Neuronal stem cell (in vitro differentiated cells): Measurements from ENCODE around the gene TSPOAP1.

Source experiments
- DNase-seq: peaks from one replicate; pipeline ENCODE4 v3.0.0-alpha.2; 2013; ENCODE audit warnings: low spot score
- H2AFZ ChIP-seq: one replicate; pipeline ENCODE4 v1.6.1; 2013; ENCODE audit warnings: mild to moderate bottlenecking, low read length, inconsistent platforms
- H2AK5ac ChIP-seq: 2 replicates; pipeline ENCODE4 v1.6.1; 2013; ENCODE audit warnings: low read depth, mild to moderate bottlenecking, inconsistent platforms, low read length, moderate library complexity, mixed read lengths
- H2BK120ac ChIP-seq: 2 replicates; pipeline ENCODE4 v1.6.1; 2013; ENCODE audit warnings: low read depth, mild to moderate bottlenecking, inconsistent platforms, low read length, moderate library complexity, mixed read lengths
- H2BK12ac ChIP-seq: one replicate; pipeline ENCODE4 v1.6.1; 2013; ENCODE audit warnings: low read length, inconsistent platforms
- H2BK15ac ChIP-seq: 2 replicates; pipeline ENCODE4 v1.6.1; 2013; ENCODE audit warnings: mild to moderate bottlenecking, low read length, inconsistent platforms, mixed read lengths
- H2BK5ac ChIP-seq: one replicate; pipeline ENCODE4 v1.6.1; 2013; ENCODE audit warnings: inconsistent platforms, mild to moderate bottlenecking, low read length, moderate library complexity
- H3K14ac ChIP-seq: one replicate; pipeline ENCODE4 v1.6.1; 2013; ENCODE audit warnings: low read length, inconsistent platforms
- H3K18ac ChIP-seq: 2 replicates; pipeline ENCODE4 v1.6.1; 2013; ENCODE audit warnings: low read length, inconsistent platforms
- H3K23ac ChIP-seq: 2 replicates; pipeline ENCODE4 v1.6.1; 2013; ENCODE audit warnings: low read depth, mild to moderate bottlenecking, mixed read lengths, low read length, inconsistent platforms; ENCODE audit not compliant: poor library complexity
- H3K27ac ChIP-seq: replicated peaks from 3 replicates; pipeline ENCODE4 v1.5.1; 2013; ENCODE audit warnings: low read length, inconsistent platforms
- H3K27me3 ChIP-seq, 3 experiments: 2 replicates each; pipeline ENCODE4 v1.6.1; 2013; ENCODE audit warnings: low read length in 3 of 3, mild to moderate bottlenecking in 2 of 3, inconsistent platforms in 1 of 3, low read depth in 1 of 3, mixed read lengths in 1 of 3, moderate library complexity in 1 of 3; ENCODE audit not compliant: control insufficient read depth in 3 of 3, insufficient read depth in 3 of 3
- H3K36me3 ChIP-seq, 2 donors: replicated peaks in 1 of 2; 2 replicates each; pipeline ENCODE4 v1.6.1; 2013; ENCODE audit warnings: low read length in 2 of 2; ENCODE audit not compliant: control insufficient read depth in 2 of 2, insufficient read depth in 2 of 2
- H3K4ac ChIP-seq: 2 replicates; pipeline ENCODE4 v1.6.1; 2013; ENCODE audit warnings: inconsistent platforms, mild to moderate bottlenecking, low read length, moderate library complexity
- H3K4me1 ChIP-seq, 2 donors: 1 replicate in 1 of 2; 2 replicates in 1 of 2; pipeline ENCODE4 v1.6.1; 2013; ENCODE audit warnings: low read length in 2 of 2, low read depth in 1 of 2; ENCODE audit not compliant: control insufficient read depth in 2 of 2, insufficient read depth in 1 of 2
- H3K4me2 ChIP-seq: one replicate; pipeline ENCODE4 v1.6.1; 2013; ENCODE audit warnings: mild to moderate bottlenecking, low read length, inconsistent platforms; ENCODE audit not compliant: insufficient read depth, poor library complexity, severe bottlenecking
- H3K4me3 ChIP-seq, 2 donors: 2 replicates each; pipeline ENCODE4 v1.5.1; 2013; ENCODE audit warnings: low read length in 2 of 2, mild to moderate bottlenecking in 2 of 2, inconsistent platforms in 1 of 2, moderate library complexity in 1 of 2
- H3K79me1 ChIP-seq: one replicate; pipeline ENCODE4 v1.6.1; 2013; ENCODE audit warnings: low read depth, mild to moderate bottlenecking, inconsistent platforms, low read length, moderate library complexity
- H3K9ac ChIP-seq: one replicate; pipeline ENCODE4 v1.6.1; 2013; ENCODE audit warnings: mild to moderate bottlenecking, low read depth, low read length, inconsistent platforms; ENCODE audit not compliant: poor library complexity
- H3K9me3 ChIP-seq, 2 donors: replicated peaks in 1 of 2; 2 replicates each; pipeline versions ENCODE3 to v1.6.1; 2013; ENCODE audit warnings: low read length in 2 of 2, mild to moderate bottlenecking in 2 of 2, inconsistent platforms in 1 of 2, low read depth in 1 of 2, mixed read lengths in 1 of 2, moderate library complexity in 1 of 2; ENCODE audit not compliant: control insufficient read depth in 2 of 2, insufficient read depth in 1 of 2
- H4K8ac ChIP-seq: one replicate; pipeline ENCODE4 v1.6.1; 2013; ENCODE audit warnings: low read depth, mild to moderate bottlenecking, inconsistent platforms, low read length, moderate library complexity
- H4K91ac ChIP-seq: one replicate; pipeline ENCODE4 v1.6.1; 2013; ENCODE audit warnings: low read length, low read depth, mild to moderate bottlenecking, inconsistent platforms; ENCODE audit not compliant: poor library complexity
- WGBS, 2 donors: extraction: QIAGEN DNeasy Blood & Tissue Kit; methylation state at CpG; one replicate each; pipeline ENCODE4 v1.1.7; 2013; ENCODE audit warnings: missing lambda C conversion rate in 2 of 2, mixed read lengths in 1 of 2; ENCODE audit not compliant: insufficient read length in 2 of 2, insufficient replicate concordance in 1 of 2; ENCODE audit errors: extremely low coverage in 2 of 2; 5-methylcytosine and 5-hydroxymethylcytosine counted together

The TSPOAP1 gene

GRCh38 chr17:58324409-58325288 is 3.9 kb downstream of the TSPOAP1 start:
- Histone ChIP-seq H3K4me1 (peaks cover 13 to 35% of the 10 kb centered on the region in 2 donors), H3K4ac (peak overlapping the region; percentile 94), H3K9ac (peak overlapping the region; percentile 85), H3K79me1 (peaks cover 6% of the 10 kb centered on the region), H2AFZ (peak overlapping the region; percentile 67), H3K14ac (peak overlapping the region; percentile 94), H3K23ac (peak overlapping the region; percentile 92), H4K91ac (peak overlapping the region; percentile 34), H2BK5ac (peak overlapping the region; percentile 85), H3K9me3 (no peaks in the 10 kb centered on the region), H3K4me2 (peak overlapping the region; percentile 93), H2BK12ac (peak overlapping the region; percentile 47), H2BK15ac (peak overlapping the region; percentile 97), H2AK5ac (peak overlapping the region; percentile 79), H3K4me3 (peak overlapping the region in 1 of 2 donors; percentile 84), H3K18ac (peak overlapping the region; percentile 99), H4K8ac (peak overlapping the region; percentile 93), H3K36me3 (peaks cover 0 to 8% of the 10 kb centered on the region in 2 donors), H3K27me3 (peaks cover 0 to 29% (median 0%) of the 10 kb centered on the region in 3 experiments), H2BK120ac (peak overlapping the region; percentile 85), H3K27ac (no peak overlapping the region)
- WGBS, 2 donors, result no CpG with 5 or more reads among the region's 66 CpGs
- DNase-seq, result no peak

GRCh38 chr17:58324056-58324408 is 4.6 kb downstream of the TSPOAP1 start:
- Histone ChIP-seq H2BK12ac (no peak overlapping the region), H3K18ac (peak overlapping the region; percentile 99), H3K14ac (no peak overlapping the region), H2BK15ac (peak overlapping the region; percentile 76), H3K4ac (no peak overlapping the region), H3K9me3 (no peaks in the 10 kb centered on the region), H3K23ac (no peak overlapping the region), H3K4me2 (peak overlapping the region; percentile 93), H3K27ac (no peak overlapping the region), H3K36me3 (peaks cover 0 to 8% of the 10 kb centered on the region in 2 donors), H3K4me3 (peak overlapping the region in 1 of 2 donors; percentile 84), H2AFZ (peak overlapping the region; percentile 67), H3K9ac (peak overlapping the region; percentile 74), H4K8ac (no peak overlapping the region), H2BK120ac (no peak overlapping the region), H4K91ac (peak overlapping the region; percentile 34), H3K79me1 (peaks cover 6% of the 10 kb centered on the region), H2BK5ac (peak overlapping the region; percentile 85), H2AK5ac (peak overlapping the region; percentile 53), H3K27me3 (peaks cover 0 to 29% (median 0%) of the 10 kb centered on the region in 3 experiments), H3K4me1 (peaks cover 10 to 31% of the 10 kb centered on the region in 2 donors)
- whole genome bisulfite sequencing, 2 donors, result no CpG with 5 or more reads among the region's 13 CpGs
- no peak for DNase-seq

GRCh38 chr17:58323366-58324055 is 5.1 kb downstream of the TSPOAP1 start:
- Histone ChIP-seq H2BK12ac (peak overlapping the region; percentile 1), H3K18ac (peak overlapping the region; percentile 99), H3K27me3 (peaks cover 0 to 29% (median 0%) of the 10 kb centered on the region in 3 experiments), H2AFZ (peak overlapping the region; percentile 67), H3K36me3 (peaks cover 0 to 8% of the 10 kb centered on the region in 2 donors), H4K8ac (no peak overlapping the region), H3K4me3 (no peak overlapping the region), H2BK15ac (peak overlapping the region; percentile 76), H2BK5ac (peak overlapping the region; percentile 85), H3K4ac (no peak overlapping the region), H3K9ac (no peak overlapping the region), H3K79me1 (peaks cover 6% of the 10 kb centered on the region), H3K9me3 (no peaks in the 10 kb centered on the region), H3K14ac (no peak overlapping the region), H3K4me2 (peak overlapping the region; percentile 93), H2AK5ac (peak overlapping the region; percentile 53), H3K23ac (no peak overlapping the region), H2BK120ac (no peak overlapping the region), H3K27ac (no peak overlapping the region), H3K4me1 (peaks cover 6 to 29% of the 10 kb centered on the region in 2 donors), H4K91ac (peak overlapping the region; percentile 34)
- no CpG with 5 or more reads among the region's 8 CpGs for WGBS, 2 donors
- no peak for DNase-seq
